ENCODE results near the gene KANSL1. TPM values are rescaled to one million over a fixed set of nuclear protein-coding genes. Genes with fewer than 3 reads are reported as not detected.

Gene KANSL1
- total and polyA plus RNA-seq, 2 of the 4 experiments (the other 2 are of a cell fraction): 19.1 to 49.6 TPM

GRCh38 chr17:46167267-46167666 is 26.0 kb downstream of the KANSL1 start:
- peaks cover 18 to 80% of the 10 kb centered on the region in 2 experiments for H3K79me1 ChIP-seq (ENCODE audit: low read depth in 1 of 2, low read length in 2 of 2)
- no peak overlapping the region for H2AK5ac ChIP-seq (ENCODE audit: low read depth, low read length)
- DNase-seq (no peak), ATAC-seq (ENCODE audit: low read depth) (no peak)
- no peak overlapping the region for H2BK120ac ChIP-seq (ENCODE audit: low read depth, low read length)
- no peak overlapping the region for H3K56ac ChIP-seq (ENCODE audit: extremely low read depth, insufficient read depth, low read length)
- H3K27me3 ChIP-seq (ENCODE audit: control insufficient read depth, insufficient read depth, low read length): no peaks in the 10 kb centered on the region
- dilution Hi-C loops (cut with HindIII; ENCODE audit: low sequenced_read_pairs, unreplicated experiment) (no loop called here), in situ Hi-C loops (cut with MboI; ENCODE audit: low sequenced_read_pairs) (no loop called here), intact Hi-C loops (cut with micrococcal nuclease) (loop anchor here (5.0 kb wide), 1 partner anchor 100 kb away; no protein-coding TSS in a partner anchor)
- H3K18ac ChIP-seq (ENCODE audit: low read depth, low read length): 0 out of 2 replicates have a peak overlapping the region, but pooled peaks have one; percentile 14
- peak overlapping the region; percentile 57; the same call in 1 of the 2 replicates for H3K27ac ChIP-seq (ENCODE audit: insufficient read depth, low read length)
- no CpG with 5 or more reads among the region's 2 CpGs for WGBS, 2 experiments (ENCODE audit: extremely low coverage in 2 of 2, insufficient read length in 1 of 2)
- H3K4me3 ChIP-seq (ENCODE audit: insufficient read depth, low read depth, low read length): no peak overlapping the region
- no peak overlapping the region for H2BK20ac ChIP-seq (ENCODE audit: low read depth, low read length)
- H4K8ac ChIP-seq (ENCODE audit: low read depth in 2 of 2, low read length in 2 of 2): no peak overlapping the region
- peaks cover 20% of the 10 kb centered on the region for H3K36me3 ChIP-seq (ENCODE audit: control insufficient read depth, insufficient read depth, low read length)
- H3K9me1 ChIP-seq (ENCODE audit: insufficient read depth, low read length): peaks cover 18% of the 10 kb centered on the region
- H3K4me1 ChIP-seq (ENCODE audit: control insufficient read depth, insufficient read depth, low read length): peaks cover 26% of the 10 kb centered on the region
- ChIA-PET CTCF (interaction anchor here (1.0 kb wide), 1 partner anchor 26 kb away, joined by 3 read pairs; the partner anchor contains the start of gene KANSL1), POLR2A (ENCODE audit: unreplicated experiment) (no interaction called here)
- H3K14ac ChIP-seq (replicated peaks; ENCODE audit: low read depth, low read length): no peak overlapping the region
- peak overlapping the region; percentile 9; the same call in 1 of the 2 replicates for H3K4me2 ChIP-seq (ENCODE audit: low read depth, low read length)
- no peak overlapping the region for H3K4ac ChIP-seq (ENCODE audit: low read depth, low read length)
- no peak overlapping the region for H4K91ac ChIP-seq (ENCODE audit: insufficient read depth, low read depth, low read length)
- H2AK9ac ChIP-seq (replicated peaks; ENCODE audit: low read depth, low read length, poor library complexity): no peak overlapping the region
- peaks cover 94% of the 10 kb centered on the region for H4K20me1 ChIP-seq (ENCODE audit: insufficient read depth, low read length)
- no peaks in the 10 kb centered on the region for H3K9me3 ChIP-seq (ENCODE audit: control insufficient read depth, insufficient read depth, low read length)
- no peak overlapping the region; the same call in 2 of the 3 replicates for H2BK15ac ChIP-seq (ENCODE audit: low read depth, low read length)
- H3K9ac ChIP-seq (ENCODE audit: low read depth, low read length): peak overlapping the region; percentile 43; the same call in 1 of the 2 replicates
- no peak overlapping the region for H3K23ac ChIP-seq (ENCODE audit: low read depth, low read length)
- H2AFZ ChIP-seq (replicated peaks; ENCODE audit: low read length, poor library complexity): no peak overlapping the region
- H4K5ac ChIP-seq (ENCODE audit: low read depth, low read length): no peak overlapping the region
- peak; percentile 23; the same call in 1 of the 2 replicates for TF ChIP-seq CEBPB (IDR thresholded peaks at IDR 0.05; ENCODE audit: low read depth, low read length)
- no peak for TF ChIP-seq MXI1 (IDR thresholded peaks at IDR 0.05; ENCODE audit: borderline replicate concordance, low read depth, low read length)
- TF ChIP-seq RAD21 (IDR thresholded peaks at IDR 0.05; ENCODE audit: low read length): no peak
- BruUV-seq (replicated peaks): no TSS peak
- peak overlapping the region; percentile 90 for H2BK5ac ChIP-seq (ENCODE audit: low read depth, low read length, poor library complexity, severe bottlenecking)

Measured in IMR-90 (cell line).